GM12878 (cell line): ENCODE results near the gene CCDC112. TPM values are rescaled to one million over a fixed set of nuclear protein-coding genes. Genes with fewer than 3 reads are reported as not detected.

Experiments used
- ATAC-seq: fragments of 200-7000 bp; cut with Tn5 transposase; 3 replicates; pipeline ENCODE4 v1.9.1; 2020; ENCODE audit warnings: mild to moderate bottlenecking, moderate library complexity
- BruUV-seq: library from RNA; stranded (reverse); fragments of 400-500 nt; replicated peaks from 2 replicates; lab custom pipeline; 2021; lab: Mats Ljungman, UMichigan
- CTCF ChIA-PET: fragments of 300-600 bp; sonication (Branson Sonifier 250); formaldehyde crosslinking; extraction: SDS; loops from one replicate; lab custom pipeline; 2021; ENCODE audit warnings: inconsistent platforms; lab: Yijun Ruan, JAX
- POLR2A ChIA-PET: fragments of 350-600 bp; formaldehyde crosslinking; extraction: SDS; loops from one replicate; lab custom pipeline; 2021; ENCODE audit warnings: inconsistent platforms; lab: Charles Lee
- RAD21 ChIA-PET: fragments of 300-600 bp; sonication (Branson Sonifier 250); formaldehyde crosslinking; loops from one replicate; lab custom pipeline; 2023; ENCODE audit warnings: antibody characterized with exemption; ENCODE audit not compliant: unreplicated experiment; lab: Charles Lee
- SMC1A ChIA-PET: fragments of 300-600 bp; sonication (Branson Sonifier 250); formaldehyde crosslinking; loops from one replicate; lab custom pipeline; 2023; ENCODE audit not compliant: unreplicated experiment, uncharacterized antibody; lab: Charles Lee
- DNase-seq: peaks from one replicate; pipeline ENCODE4 v3.0.0-alpha.2; 2011; ENCODE audit warnings: low read depth, low spot score
- FAIRE-seq: peaks from 3 replicates; lab custom pipeline; 2011; peaks lifted over from hg19 to GRCh38; lab: Jason Lieb, UNC
- H2AFZ ChIP-seq: 2 replicates; pipeline ENCODE4 v1.6.0; 2011; ENCODE audit warnings: low read depth, low read length, control low read depth; ENCODE audit not compliant: control insufficient read depth
- H3K27ac ChIP-seq: 2 replicates; pipeline ENCODE4 v1.5.1; 2011; ENCODE audit warnings: control low read depth; ENCODE audit not compliant: control insufficient read depth, insufficient read depth
- H3K27me3 ChIP-seq, 2 experiments: replicated peaks in 1 of 2; 2 replicates each; pipeline versions ENCODE4 v1.6.0 to v1.6.1; 2011; ENCODE audit warnings: low read length in 1 of 2; ENCODE audit not compliant: control insufficient read depth in 2 of 2, insufficient read depth in 2 of 2
- H3K36me3 ChIP-seq, 2 experiments: 2 replicates each; pipeline ENCODE4 v1.5.1; 2011; ENCODE audit warnings: low read length in 1 of 2; ENCODE audit not compliant: control insufficient read depth in 2 of 2, insufficient read depth in 2 of 2
- H3K4me1 ChIP-seq: 2 replicates; pipeline ENCODE4 v1.6.1; 2011; ENCODE audit warnings: mild to moderate bottlenecking, low read length, moderate library complexity, mixed read lengths; ENCODE audit not compliant: control insufficient read depth, insufficient read depth
- H3K4me2 ChIP-seq: 2 replicates; pipeline ENCODE4 v1.6.0; 2011; ENCODE audit warnings: control low read depth; ENCODE audit not compliant: control insufficient read depth, insufficient read depth
- H3K4me3 ChIP-seq: fragments of 200-600 bp; sonication (generic); 2 replicates; pipeline ENCODE4 v1.5.1; 2016
- H3K79me2 ChIP-seq: 2 replicates; pipeline ENCODE4 v1.6.0; 2011; ENCODE audit warnings: low read length; ENCODE audit not compliant: control insufficient read depth, insufficient read depth
- H3K9ac ChIP-seq: 2 replicates; pipeline ENCODE4 v1.8.0; 2011; ENCODE audit warnings: low read length, control low read depth, mixed read lengths; ENCODE audit not compliant: control insufficient read depth, insufficient read depth
- H3K9me3 ChIP-seq: replicated peaks from 3 replicates; pipeline ENCODE4 v1.5.1; 2011; ENCODE audit warnings: mild to moderate bottlenecking, low read length; ENCODE audit not compliant: control insufficient read depth, insufficient read depth
- H4K20me1 ChIP-seq: 2 replicates; pipeline ENCODE4 v1.6.0; 2011; ENCODE audit not compliant: control insufficient read depth, insufficient read depth
- CBX5 ChIP-seq: sonication (generic); IDR thresholded peaks from 2 replicates; pipeline ENCODE4 v1.6.1; 2016; ENCODE audit warnings: low read depth, moderate library complexity, mild to moderate bottlenecking, inconsistent platforms
- REST ChIP-seq: IDR thresholded peaks from 2 replicates; pipeline ENCODE4 v1.6.1; 2012; ENCODE audit warnings: mild to moderate bottlenecking, low read depth, low read length
- WGBS: methylation state at CpG from one replicate; pipeline ENCODE4 v1.1.6; 2016; ENCODE audit warnings: low lambda C conversion rate; ENCODE audit not compliant: insufficient replicate concordance, insufficient coverage; ENCODE audit errors: missing lambda C conversion rate; 5-methylcytosine and 5-hydroxymethylcytosine counted together
- in situ Hi-C: fragments of 300-500 bp; cut with MboI; formaldehyde crosslinking; loops from 9 replicates; pipeline ENCODE4 v1.14.3; 2018; ENCODE audit warnings: mixed read lengths
- intact Hi-C: fragments of 100-400 bp; cut with micrococcal nuclease; formaldehyde crosslinking; loops from one replicate; pipeline ENCODE4 v1.14.2; 2022; ENCODE audit not compliant: unreplicated experiment
- polyA plus RNA-seq, 11 experiments: library from polyadenylated mRNA; depleted of rRNA in 4 of 11; unstranded in 6 of 11; stranded (reverse) in 5 of 11; fragments of >200 nt; fragmentation: Nextera tagmentation in 4 of 11; fragmentation: Illumina TruSeq in 1 of 11; extraction: Ambion mirVana in 4 of 11; extraction: Trizol in 1 of 11; gene quantifications; 1 replicate in 1 of 11; 2 replicates in 10 of 11; pipeline versions ENCODE4 v1.2.1 to v1.2.3, GENCODE V29; 2011 to 2016; ENCODE audit warnings: inconsistent platforms in 2 of 11, missing spikeins in 2 of 11, low read depth in 1 of 11
- total RNA-seq, 4 experiments: library from RNA; depleted of rRNA in 3 of 4; stranded (reverse); fragments of >200 nt in 3 of 4; fragmentation: Illumina TruSeq in 1 of 4; extraction: Trizol in 1 of 4; gene quantifications; 2 replicates each; pipeline versions ENCODE4 v1.2.1 to v1.2.3, GENCODE V29; 2013 to 2021

The CCDC112 gene
- total and polyA plus RNA-seq, 10 of the 15 experiments (the other 5 are each of a cell fraction or from before 2014, with no cell fraction given), result 0.12 to 2.0 (median 0.58) TPM

GRCh38 chr5:115330830-115331229 lies 34.4 kb upstream of the CCDC112 start:
- WGBS, result 3% methylated on average over 2 of the region's 2 CpGs
- no peak overlapping the region for H3K4me2 ChIP-seq
- no peak overlapping the region for H3K9ac ChIP-seq
- no peak for FAIRE-seq
- ATAC-seq, result peak; percentile 61
- no peaks in the 10 kb centered on the region for H3K36me3 ChIP-seq
- H3K4me1 ChIP-seq, result no peaks in the 10 kb centered on the region
- H3K27me3 ChIP-seq, result no peaks in the 10 kb centered on the region
- no peaks in the 10 kb centered on the region for H3K79me2 ChIP-seq
- H4K20me1 ChIP-seq, result no peaks in the 10 kb centered on the region
- intact Hi-C loops, result no loop called here
- RAD21 ChIA-PET, result interaction anchor here (0.6 to 2.0 kb wide), 16 partner anchors 10 to 294 kb away, joined by 3 to 10 read pairs (median 3); no protein-coding TSS in a partner anchor
- H3K9me3 ChIP-seq, result 0 out of 3 replicates have a peak, but pooled peaks cover 2% of the 10 kb centered on the region
- H3K27ac ChIP-seq, result no peak overlapping the region
- CTCF ChIA-PET, result interaction anchor here (0.8 to 3.1 kb wide), 6 partner anchors 12 to 247 kb away, joined by 3 to 30 read pairs (median 4); no protein-coding TSS in a partner anchor
- SMC1A ChIA-PET, result interaction anchor here (0.7 to 1.7 kb wide), 20 partner anchors 8 to 251 kb away, joined by 3 to 7 read pairs (median 4); partner anchors contain the start of gene FEM1C
- DNase-seq, result no peak
- H3K4me3 ChIP-seq, result no peak overlapping the region
- no peak for TF ChIP-seq REST
- 0 out of 2 replicates have a peak, but pooled peaks have one; percentile 28 for TF ChIP-seq CBX5
- in situ Hi-C loops, result no loop called here
- POLR2A ChIA-PET, result interaction anchor here (1.0 kb wide), 2 partner anchors 9 to 240 kb away, joined by 3 read pairs; no protein-coding TSS in a partner anchor
- H2AFZ ChIP-seq, result no peak overlapping the region
- BruUV-seq, result no TSS peak
